Colonic mucosa (tissue), 4 donors: Measurements from ENCODE around the gene GATA3. TPM values are rescaled to one million over a fixed set of nuclear protein-coding genes. Genes with fewer than 3 reads are reported as not detected.

Experiments
- DNase-seq: peaks from one replicate; pipeline ENCODE4 v3.0.0-alpha.2; 2020
- H3K27ac ChIP-seq: fragments of 200-600 bp; one replicate; pipeline ENCODE4 v1.8.0; 2021
- H3K27me3 ChIP-seq: fragments of 200-600 bp; one replicate; pipeline ENCODE4 v1.8.0; 2021
- H3K36me3 ChIP-seq: fragments of 200-600 bp; one replicate; pipeline ENCODE4 v1.8.0; 2021
- H3K4me1 ChIP-seq: fragments of 200-600 bp; one replicate; pipeline ENCODE4 v1.8.0; 2021; ENCODE audit warnings: mild to moderate bottlenecking
- H3K4me3 ChIP-seq: fragments of 200-600 bp; one replicate; pipeline ENCODE4 v1.8.0; 2021
- H3K9ac ChIP-seq, 2 donors: one replicate each; pipeline ENCODE4 v1.7.0; 2013; ENCODE audit warnings: control low read depth in 2 of 2, low read depth in 2 of 2, low read length in 2 of 2
- H3K9me3 ChIP-seq: fragments of 200-600 bp; one replicate; pipeline ENCODE4 v1.8.0; 2021
- CTCF ChIP-seq: fragments of 200-600 bp; IDR thresholded peaks from one replicate; pipeline ENCODE4 v1.8.0; 2022; ENCODE audit warnings: antibody characterized with exemption, mild to moderate bottlenecking
- intact Hi-C: fragments of 100-400 bp; cut with DNase I; formaldehyde crosslinking; loops from one replicate; pipeline ENCODE4 v1.14.1; 2022
- total RNA-seq, 2 donors: library from RNA; stranded (reverse); fragmentation: NEBNext Ultra II Directional in 1 of 2; extraction: Animal tissue kit (Norgen Biotek cat#: 25700) in 1 of 2; gene quantifications; one replicate each; pipeline ENCODE4 v1.2.1, GENCODE V29; 2021
- donor health status: healthy.
- donor health status: DM: no; HTN: no; CAD: no.
- donor health status: DM: no; HTN: no; CAD: no.

The GATA3 gene
- total RNA-seq, 2 donors from 2014 or later: 0.48 to 0.54 TPM

- no peak overlapping the region for H3K27ac ChIP-seq
- no peak overlapping the region for H3K4me3 ChIP-seq
- intact Hi-C loops: no loop called here
- no peak overlapping the region for H3K9ac ChIP-seq
- no peak for DNase-seq
- H3K9me3 ChIP-seq: no peaks in the 10 kb centered on the region
- H3K4me1 ChIP-seq: no peaks in the 10 kb centered on the region
- no peaks in the 10 kb centered on the region for H3K27me3 ChIP-seq
- TF ChIP-seq CTCF: no peak
- no peaks in the 10 kb centered on the region for H3K36me3 ChIP-seq
Observed at GRCh38 chr10:8071666-8072065, 17.2 kb downstream of the GATA3 start.

DNA sequence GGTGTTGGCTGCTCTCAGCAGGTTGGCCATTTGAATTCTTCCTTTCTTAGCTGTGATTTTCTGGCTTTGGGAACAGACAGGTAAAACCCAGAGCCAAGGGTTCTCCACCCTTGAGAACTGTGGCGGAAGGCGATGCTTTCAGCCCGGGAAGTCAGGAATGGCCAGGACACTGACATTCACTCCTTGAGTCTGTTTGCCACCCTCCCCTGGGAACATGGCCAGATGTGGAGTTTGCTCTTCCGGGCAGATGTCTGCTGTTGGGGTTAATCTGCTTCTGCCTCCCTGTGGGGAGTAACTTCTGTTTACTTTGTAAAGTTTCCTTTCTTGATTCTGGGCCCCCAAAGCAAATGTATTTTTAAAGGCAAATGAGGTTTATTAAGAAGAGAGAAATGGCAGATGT, 17.7 kb downstream of the GATA3 start:
- H3K9ac ChIP-seq: no peak overlapping the region
- no peaks in the 10 kb centered on the region for H3K27me3 ChIP-seq
- no peak overlapping the region for H3K4me3 ChIP-seq
- H3K4me1 ChIP-seq: no peaks in the 10 kb centered on the region
- no peak overlapping the region for H3K27ac ChIP-seq
- no peaks in the 10 kb centered on the region for H3K9me3 ChIP-seq
- no peaks in the 10 kb centered on the region for H3K36me3 ChIP-seq
- TF ChIP-seq CTCF: no peak
- intact Hi-C loops: no loop called here
- no peak for DNase-seq

- Histone ChIP-seq H3K9me3 (no peaks in the 10 kb centered on the region), H3K4me3 (no peak overlapping the region), H3K27ac (no peak overlapping the region), H3K4me1 (no peaks in the 10 kb centered on the region), H3K9ac (no peak overlapping the region), H3K36me3 (no peaks in the 10 kb centered on the region), H3K27me3 (no peaks in the 10 kb centered on the region)
- intact Hi-C loops: no loop called here
- no peak for DNase-seq
- TF ChIP-seq CTCF: no peak
Observed at GRCh38 chr10:8073691-8074416, 19.4 kb downstream of the GATA3 start.

DNA sequence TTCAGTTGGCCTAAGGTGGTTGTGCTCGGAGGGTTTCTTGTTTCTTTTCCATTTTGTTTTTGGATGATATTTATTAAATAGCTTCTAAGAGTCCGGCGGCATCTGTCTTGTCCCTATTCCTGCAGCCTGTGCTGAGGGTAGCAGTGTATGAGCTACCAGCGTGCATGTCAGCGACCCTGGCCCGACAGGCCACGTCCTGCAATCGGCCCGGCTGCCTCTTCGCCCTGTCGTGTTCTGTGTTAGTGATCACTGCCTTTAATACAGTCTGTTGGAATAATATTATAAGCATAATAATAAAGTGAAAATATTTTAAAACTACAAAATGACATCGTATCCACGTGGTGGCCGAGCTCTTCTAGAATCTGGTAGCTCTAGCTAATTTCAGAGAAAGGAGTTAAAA, 20.4 kb downstream of the GATA3 start:
- no peak overlapping the region for H3K9ac ChIP-seq

More for the DNA sequence above, 20.4 kb downstream of the GATA3 start:
- no peak for TF ChIP-seq CTCF
- no peaks in the 10 kb centered on the region for H3K4me1 ChIP-seq
- no peaks in the 10 kb centered on the region for H3K9me3 ChIP-seq
- no peaks in the 10 kb centered on the region for H3K36me3 ChIP-seq
- no peak overlapping the region for H3K27ac ChIP-seq
- intact Hi-C loops: no loop called here
- DNase-seq: no peak
- no peak overlapping the region for H3K4me3 ChIP-seq
- H3K27me3 ChIP-seq: no peaks in the 10 kb centered on the region
